ELF-1 (cell line): Measurements from ENCODE around the gene HSPD1.
A peak's percentile ranks its signal among the peaks of the same experiment; 100 is the strongest.
"Not testable (repeated sequence)": the region's sequence is repeated elsewhere in the genome, so short reads cannot be mapped to it uniquely, and the experiment has no call there.

Experiments
- DNase-seq: peaks from one replicate; pipeline ENCODE4 v3.0.0-alpha.2; 2016; ENCODE audit warnings: low read depth, low spot score

The HSPD1 gene

GRCh38 chr2:197497326-197497725 lies 2.3 kb downstream of the HSPD1 start:
- no peak for DNase-seq

GRCh38 chr2:197496695-197497094 lies 2.9 kb downstream of the HSPD1 start:
- DNase-seq = no peak

- DNase-seq = no peak
Measured at GRCh38 chr2:197495433-197496134, 4.1 kb downstream of the HSPD1 start.

- no peak for DNase-seq
Measured at GRCh38 chr2:197487385-197487784, 12.3 kb downstream of the HSPD1 start.

- no peak for DNase-seq
Measured at GRCh38 chr2:197486175-197486574, 13.5 kb downstream of the HSPD1 start.

- not testable (repeated sequence) for DNase-seq
Measured at GRCh38 chr2:197484248-197484647, 15.4 kb downstream of the HSPD1 start.

- DNase-seq = no peak
Measured at GRCh38 chr2:197480165-197481036, 19.2 kb downstream of the HSPD1 start.

- DNase-seq = no peak
Measured at GRCh38 chr2:197477797-197478196, 21.8 kb downstream of the HSPD1 start.

- no peak for DNase-seq
Measured at GRCh38 chr2:197472166-197472565, 27.5 kb downstream of the HSPD1 start.

- DNase-seq = no peak
Measured at GRCh38 chr2:197464175-197464574, 35.5 kb downstream of the HSPD1 start.

- no peak for DNase-seq
Measured at GRCh38 chr2:197461057-197461456, 38.6 kb downstream of the HSPD1 start.

- DNase-seq = no peak
Measured at GRCh38 chr2:197460649-197461048, 39.0 kb downstream of the HSPD1 start.

- no peak for DNase-seq
Measured at GRCh38 chr2:197455428-197455827, 44.2 kb downstream of the HSPD1 start.

- DNase-seq = no peak
Measured at GRCh38 chr2:197454923-197455322, 44.7 kb downstream of the HSPD1 start.

- DNase-seq = no peak
Measured at GRCh38 chr2:197453914-197454398, 45.7 kb downstream of the HSPD1 start.

- DNase-seq = peak; percentile 100
Measured at GRCh38 chr2:197453123-197453913, 46.3 kb downstream of the HSPD1 start, which contains the start of gene COQ10B. TSS of gene COQ10B (plus strand) at chr2:197453552. CDS start at chr2:197453561, 9 bp downstream.

- no peak for DNase-seq
Measured at GRCh38 chr2:197452754-197453122, 46.9 kb downstream of the HSPD1 start.

GRCh38 chr2:197450935-197451358 lies 48.7 kb downstream of the HSPD1 start:
- not testable (repeated sequence) for DNase-seq

GRCh38 chr2:197450465-197450864 lies 49.2 kb downstream of the HSPD1 start:
- no peak for DNase-seq

GRCh38 chr2:197446844-197447243 lies 52.8 kb downstream of the HSPD1 start:
- no peak for DNase-seq

GRCh38 chr2:197445746-197446145 lies 53.9 kb downstream of the HSPD1 start:
- no peak for DNase-seq

- DNase-seq = no peak
Measured at GRCh38 chr2:197442857-197443256, 56.8 kb downstream of the HSPD1 start.
